OCI-LY3 (cell line): ENCODE results near the gene LIF.

ENCODE experiments used
- H2AFZ ChIP-seq: fragments of 200-600, 300-600 bp; shearing (Covaris generic); 2 replicates; pipeline ENCODE4 v1.6.0; 2014; ENCODE audit warnings: antibody characterized with exemption, low read depth, low read length
- H3K27ac ChIP-seq: fragments of 200-600, 300-600 bp; sonication (generic); 2 replicates; pipeline ENCODE4 v1.5.1; 2014; ENCODE audit warnings: mild to moderate bottlenecking, low read length, moderate library complexity, mixed read lengths
- H3K27me3 ChIP-seq: fragments of 200-600, 300-600 bp; sonication (generic); 2 replicates; pipeline ENCODE4 v1.6.1; 2014; ENCODE audit warnings: low read depth, low read length, mixed read lengths
- H3K36me3 ChIP-seq: fragments of 200-600, 300-600 bp; sonication (generic); replicated peaks from 2 replicates; pipeline ENCODE3; 2014; ENCODE audit warnings: low read depth, low read length, mixed read lengths
- H3K4me1 ChIP-seq: fragments of 300-600, 200-600 bp; sonication (generic); 2 replicates; pipeline ENCODE4 v1.6.1; 2014; ENCODE audit warnings: low read length, mixed read lengths
- H3K4me2 ChIP-seq: fragments of 200-600, 300-600 bp; sonication (generic); 2 replicates; pipeline ENCODE4 v1.6.1; 2014; ENCODE audit warnings: low read length, mixed read lengths
- H3K4me3 ChIP-seq: fragments of 300-600, 200-600 bp; sonication (generic); 2 replicates; pipeline ENCODE4 v1.5.1; 2014; ENCODE audit warnings: antibody characterized with exemption, mild to moderate bottlenecking, low read length, moderate library complexity
- H3K79me2 ChIP-seq: fragments of 300-600, 200-600 bp; shearing (Covaris generic); 2 replicates; pipeline ENCODE4 v1.6.1; 2014; ENCODE audit warnings: mild to moderate bottlenecking, low read length, mixed read lengths
- H3K9ac ChIP-seq: fragments of 300-600, 200-600 bp; shearing (Covaris generic); 2 replicates; pipeline ENCODE4 v1.6.0; 2014; ENCODE audit warnings: mild to moderate bottlenecking, low read length, moderate library complexity
- H3K9me3 ChIP-seq: fragments of 200-600, 300-600 bp; shearing (Covaris generic); 2 replicates; pipeline ENCODE4 v1.6.1; 2014; ENCODE audit warnings: low read length, mixed read lengths; ENCODE audit not compliant: insufficient read depth
- H4K20me1 ChIP-seq: fragments of 200-600, 300-600 bp; sonication (generic); 2 replicates; pipeline ENCODE4 v1.6.1; 2016; ENCODE audit warnings: low read length, mixed read lengths; ENCODE audit not compliant: insufficient read depth
- CTCF ChIP-seq: fragments of 200-600, 300-600 bp; sonication (generic); IDR thresholded peaks from 2 replicates; pipeline ENCODE4 v1.5.1; 2014; ENCODE audit warnings: antibody characterized with exemption, low read length, low read depth
- EZH2phosphoT487 ChIP-seq: fragments of 200-600 bp; shearing (Covaris generic); IDR thresholded peaks from 2 replicates; pipeline ENCODE4 v1.6.1; 2018; ENCODE audit warnings: antibody characterized with exemption, mixed run types, low read depth

LIF gene

DNA sequence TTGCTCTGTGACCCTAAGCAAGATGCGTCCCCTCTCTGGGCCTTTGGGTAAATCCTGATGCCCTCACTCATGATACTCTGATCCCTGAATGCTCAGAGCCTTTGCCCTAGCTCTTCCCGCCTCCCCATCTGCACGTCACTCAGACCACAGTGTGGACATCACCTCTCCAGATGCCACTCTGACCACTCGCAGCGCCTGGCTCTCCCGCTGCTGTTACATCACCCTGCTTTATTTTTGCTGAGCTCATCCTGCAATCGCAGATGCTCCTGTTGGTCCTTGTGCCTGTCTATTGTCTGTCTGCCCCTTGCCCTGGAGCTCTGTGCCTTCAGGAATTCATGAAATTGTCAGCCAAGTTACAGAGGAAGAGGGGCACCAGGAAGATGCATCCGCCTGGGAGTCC lies 14.6 kb upstream of the LIF start:
- Histone ChIP-seq H3K4me2 (no peak overlapping the region), H4K20me1 (no peaks in the 10 kb centered on the region), H3K27me3 (no peaks in the 10 kb centered on the region), H3K9me3 (no peaks in the 10 kb centered on the region), H2AFZ (no peak overlapping the region), H3K36me3 (no peaks in the 10 kb centered on the region), H3K4me1 (peaks cover 34% of the 10 kb centered on the region), H3K4me3 (no peak overlapping the region), H3K9ac (no peak overlapping the region), H3K79me2 (peaks cover under 1% of the 10 kb centered on the region; the same call in 1 of the 2 replicates), H3K27ac (no peak overlapping the region)
- TF ChIP-seq EZH2phosphoT487 (no peak), CTCF (no peak)

DNA sequence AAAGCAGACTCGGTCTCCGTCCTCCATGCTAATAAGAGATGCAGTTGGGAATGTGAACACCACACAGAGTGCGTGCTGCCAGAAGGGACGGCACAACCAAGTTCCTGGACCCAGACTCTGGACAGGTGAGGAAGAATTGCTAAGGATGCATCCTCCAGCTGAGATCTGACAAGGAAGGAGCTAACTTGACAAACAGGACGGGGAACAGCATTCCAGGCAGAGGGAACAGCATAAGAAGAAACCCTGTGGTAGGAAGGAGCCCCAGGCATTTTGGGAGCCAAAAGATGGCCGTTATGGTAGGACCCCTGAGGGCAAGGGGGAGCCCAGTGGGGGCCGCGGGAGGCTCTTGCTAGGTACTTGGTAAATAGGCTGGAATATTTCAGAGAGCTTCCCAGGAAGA lies 14.1 kb upstream of the LIF start:
- Histone ChIP-seq H3K27ac (no peak overlapping the region), H3K27me3 (no peaks in the 10 kb centered on the region), H3K4me3 (no peak overlapping the region), H3K9me3 (no peaks in the 10 kb centered on the region), H3K79me2 (no peaks in the 10 kb centered on the region), H3K9ac (no peak overlapping the region), H3K4me1 (peaks cover 36% of the 10 kb centered on the region), H3K4me2 (no peak overlapping the region), H3K36me3 (no peaks in the 10 kb centered on the region), H2AFZ (no peak overlapping the region), H4K20me1 (no peaks in the 10 kb centered on the region)
- TF ChIP-seq CTCF (no peak), EZH2phosphoT487 (no peak)

GRCh38 chr22:30260276-30260675 lies 13.7 kb upstream of the LIF start:
- Histone ChIP-seq H3K4me1 (peaks cover 32% of the 10 kb centered on the region), H4K20me1 (no peaks in the 10 kb centered on the region), H3K4me3 (no peak overlapping the region), H3K36me3 (no peaks in the 10 kb centered on the region), H3K9me3 (no peaks in the 10 kb centered on the region), H3K9ac (no peak overlapping the region), H3K27ac (no peak overlapping the region), H3K4me2 (no peak overlapping the region), H2AFZ (no peak overlapping the region), H3K27me3 (no peaks in the 10 kb centered on the region), H3K79me2 (no peaks in the 10 kb centered on the region)
- TF ChIP-seq CTCF = no peak
- TF ChIP-seq EZH2phosphoT487 = no peak

- Histone ChIP-seq H2AFZ (no peak overlapping the region), H3K4me1 (peaks cover 58% of the 10 kb centered on the region), H3K36me3 (no peaks in the 10 kb centered on the region), H3K4me2 (no peak overlapping the region), H3K27ac (no peak overlapping the region), H3K9me3 (no peaks in the 10 kb centered on the region), H4K20me1 (no peaks in the 10 kb centered on the region), H3K27me3 (no peaks in the 10 kb centered on the region), H3K79me2 (no peaks in the 10 kb centered on the region), H3K9ac (no peak overlapping the region), H3K4me3 (no peak overlapping the region)
- TF ChIP-seq CTCF = no peak
- TF ChIP-seq EZH2phosphoT487 = no peak
These were observed 7.8 kb upstream of the LIF start for GRCh38 chr22:30254314-30254713.
